ENCODE data around the gene CCDC12.

The CCDC12 gene

DNA sequence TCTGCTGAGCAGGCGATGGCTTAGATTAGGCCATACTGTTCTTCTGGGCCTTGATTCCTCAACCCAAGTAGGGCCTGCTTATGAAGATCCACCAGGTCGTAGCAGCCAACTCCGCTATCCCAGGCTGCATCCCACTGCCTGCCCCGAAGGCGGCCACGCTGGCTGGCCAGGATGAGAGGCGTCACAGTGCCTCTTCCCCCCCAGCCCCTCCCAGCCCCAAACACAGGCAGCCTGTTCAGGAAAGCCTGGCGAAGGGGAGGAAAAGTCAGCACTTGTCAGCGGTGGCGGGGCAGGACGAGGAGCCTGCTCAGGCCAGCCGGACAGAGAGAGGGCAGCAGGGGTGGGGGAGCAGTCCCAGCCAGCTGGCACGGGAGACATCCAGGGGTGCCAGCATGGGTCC is 87.8 kb downstream of the CCDC12 start:
- no peak for DNase-seq

DNA sequence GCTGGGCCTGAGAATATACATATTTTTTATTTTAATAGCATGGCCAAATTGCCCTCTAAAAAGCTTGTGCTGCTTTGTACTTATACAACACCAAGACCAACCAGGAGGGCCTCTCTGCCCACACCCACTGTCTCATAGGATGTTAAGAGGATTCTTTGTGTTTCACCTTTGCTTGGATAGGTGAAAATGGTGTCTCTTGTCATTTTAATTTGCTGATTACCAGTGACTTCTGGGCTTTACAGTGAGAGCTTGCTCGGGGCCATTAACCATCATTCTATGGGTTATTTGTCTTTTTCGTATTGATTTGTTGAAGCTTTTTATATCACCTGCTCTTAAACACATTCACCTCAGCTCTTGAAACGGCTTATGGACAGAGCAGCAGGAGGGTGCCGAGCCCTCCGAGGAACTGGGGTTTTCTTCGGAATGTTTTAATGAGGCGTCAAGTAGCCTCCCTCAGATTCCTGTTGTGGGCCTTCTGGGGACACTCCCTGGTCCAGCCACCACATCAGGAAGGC is 88.5 kb downstream of the CCDC12 start:
- DNase-seq, result no peak

DNA sequence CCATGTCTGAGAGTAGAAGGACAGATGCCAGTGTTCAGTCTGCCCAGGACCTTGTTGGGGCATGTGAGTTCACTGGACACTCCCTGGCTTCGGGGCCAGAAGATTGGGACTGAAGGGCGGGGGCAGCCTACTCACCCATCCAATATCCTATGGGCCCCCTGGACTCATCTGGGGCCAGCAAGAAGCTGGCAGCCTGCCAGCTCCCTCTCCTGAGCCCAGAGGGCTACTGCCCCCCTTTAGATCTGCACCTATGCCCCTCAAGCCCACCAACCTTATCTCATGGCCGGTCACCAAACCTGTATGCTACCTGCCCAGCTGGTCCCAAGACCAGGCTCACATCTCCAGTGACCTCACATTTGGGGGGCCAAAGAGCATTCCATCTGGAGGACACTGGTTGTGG is 90.9 kb downstream of the CCDC12 start:
- DNase-seq, result no peak

DNA sequence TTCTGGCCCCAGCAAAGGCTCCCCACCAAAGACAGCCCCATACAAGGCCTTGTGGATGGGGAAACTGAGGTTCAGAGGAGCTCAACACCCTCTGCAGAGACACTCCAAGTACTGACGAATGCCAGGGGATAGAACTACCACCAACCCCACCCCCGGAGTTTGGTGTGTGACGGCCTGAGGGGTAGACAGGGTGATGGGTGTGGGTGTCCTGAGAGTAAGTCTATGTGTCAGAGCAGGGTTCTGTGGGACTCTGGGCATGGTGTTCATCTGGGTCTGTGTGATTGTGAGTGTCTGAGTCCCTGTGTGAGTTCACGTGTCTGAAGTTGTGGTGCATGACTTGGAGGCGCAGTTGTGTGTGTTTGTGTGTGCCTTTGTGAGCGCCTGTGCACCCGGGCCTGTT is 91.6 kb downstream of the CCDC12 start:
- no peak for DNase-seq

DNA sequence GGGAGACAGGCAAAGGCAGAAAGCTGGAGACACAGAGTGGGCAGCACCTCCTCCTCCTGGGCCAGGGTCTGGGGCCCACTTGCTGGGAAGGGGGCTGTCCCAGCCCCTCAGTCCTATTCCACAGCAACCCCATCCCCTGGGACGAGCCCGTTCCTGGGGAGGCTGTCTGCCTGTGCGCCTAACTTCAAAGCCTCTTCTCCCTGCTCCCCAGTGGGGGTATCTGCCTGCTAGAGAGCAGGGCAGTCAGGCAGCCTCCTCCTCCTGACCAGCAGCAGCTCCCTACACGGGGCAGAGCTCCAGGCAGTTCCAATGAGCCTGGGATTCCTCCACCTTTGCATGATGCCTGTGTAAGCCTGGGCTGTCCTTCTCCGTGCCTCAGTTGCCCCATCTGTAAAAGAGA is 92.1 kb downstream of the CCDC12 start:
- no peak for DNase-seq

DNA sequence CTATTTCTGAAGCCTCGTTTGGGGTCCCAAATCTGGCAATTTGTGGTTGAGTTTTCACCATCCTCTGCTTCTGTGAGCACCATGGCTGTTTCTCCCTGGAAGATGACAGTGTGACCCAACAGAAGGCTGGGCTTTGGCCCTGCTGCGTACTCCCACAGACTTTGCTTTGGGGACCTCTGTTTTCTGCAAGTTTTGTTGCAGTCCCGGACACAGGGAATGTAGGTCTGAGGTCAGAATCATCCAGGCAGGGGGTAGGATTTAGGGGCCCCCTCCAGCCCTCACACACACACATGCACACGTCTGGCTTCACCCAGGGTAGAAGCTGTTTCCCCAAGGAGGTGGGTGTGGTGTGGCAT is 92.7 kb downstream of the CCDC12 start:
- no peak for DNase-seq

DNA sequence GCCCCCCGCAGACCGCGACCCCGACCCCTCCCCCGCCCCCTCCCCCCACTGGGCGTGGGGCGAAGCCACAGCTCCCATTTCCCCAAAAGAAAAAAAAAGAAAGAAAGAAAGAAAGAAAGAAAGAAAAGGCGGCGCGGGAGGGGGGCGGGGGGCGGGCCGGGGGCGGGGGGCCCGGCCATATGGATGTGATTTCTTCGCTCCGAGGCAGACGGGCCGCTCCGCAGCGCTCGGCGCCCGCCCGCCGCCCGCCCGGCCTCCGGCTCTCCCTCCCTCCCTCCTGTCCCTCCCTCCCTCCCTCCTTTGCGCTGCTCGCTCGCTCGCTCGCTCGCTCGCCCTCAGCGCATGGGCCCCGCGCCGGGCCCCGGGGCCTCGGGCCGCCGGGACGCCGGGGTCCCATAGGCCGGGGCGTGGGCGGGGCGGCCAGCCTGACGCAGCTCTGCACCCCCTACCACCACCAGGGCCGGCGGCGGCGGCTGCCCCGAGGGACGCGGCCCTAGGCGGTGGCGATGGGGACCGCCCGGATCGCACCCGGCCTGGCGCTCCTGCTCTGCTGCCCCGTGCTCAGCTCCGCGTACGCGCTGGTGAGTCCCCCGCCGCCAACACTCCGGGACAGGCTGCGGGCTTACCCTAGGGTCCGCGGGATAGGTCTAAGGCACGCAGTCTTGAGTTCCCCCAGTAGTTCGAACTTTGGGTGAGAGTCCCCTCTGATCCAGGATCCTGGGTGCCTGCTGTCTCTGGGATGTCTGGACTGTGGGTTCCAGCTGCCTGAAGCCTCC is 93.3 kb downstream of the CCDC12 start:
- DNase-seq, result no peak

DNA sequence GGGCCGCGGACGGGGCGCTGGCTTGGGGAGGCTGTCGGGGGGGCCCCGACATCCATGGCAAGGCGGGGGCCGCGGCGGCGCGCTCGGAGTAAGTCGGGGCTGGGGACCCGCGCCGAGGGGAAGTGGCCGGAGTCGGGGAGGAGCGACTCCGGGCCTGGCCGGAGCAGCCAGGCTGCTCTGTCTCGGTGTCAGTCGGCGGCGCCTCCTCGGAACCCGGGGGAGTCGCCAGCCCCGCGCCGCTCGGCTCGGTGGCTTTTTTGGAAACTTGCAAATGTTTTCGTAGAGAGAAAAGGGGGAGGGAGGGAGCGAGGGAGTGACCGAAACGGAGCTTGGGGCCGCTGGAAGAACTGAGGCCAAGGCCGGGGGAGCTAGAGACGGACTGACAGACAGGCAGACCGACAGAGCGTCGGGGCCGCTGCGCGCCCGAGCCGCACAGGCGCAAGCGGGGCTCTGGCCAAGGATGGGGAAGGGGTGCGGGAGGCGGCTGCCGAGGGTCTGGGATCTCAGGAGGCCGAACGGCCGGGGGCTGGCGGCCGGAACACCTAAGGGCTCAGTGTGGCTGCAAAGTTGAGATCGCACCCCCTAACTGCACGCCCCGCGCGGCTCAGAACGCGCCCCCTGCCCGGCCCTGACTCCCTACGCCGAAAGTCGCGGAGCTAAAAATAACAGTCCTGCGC is 94.0 kb downstream of the CCDC12 start:
- DNase-seq, result no peak

DNA sequence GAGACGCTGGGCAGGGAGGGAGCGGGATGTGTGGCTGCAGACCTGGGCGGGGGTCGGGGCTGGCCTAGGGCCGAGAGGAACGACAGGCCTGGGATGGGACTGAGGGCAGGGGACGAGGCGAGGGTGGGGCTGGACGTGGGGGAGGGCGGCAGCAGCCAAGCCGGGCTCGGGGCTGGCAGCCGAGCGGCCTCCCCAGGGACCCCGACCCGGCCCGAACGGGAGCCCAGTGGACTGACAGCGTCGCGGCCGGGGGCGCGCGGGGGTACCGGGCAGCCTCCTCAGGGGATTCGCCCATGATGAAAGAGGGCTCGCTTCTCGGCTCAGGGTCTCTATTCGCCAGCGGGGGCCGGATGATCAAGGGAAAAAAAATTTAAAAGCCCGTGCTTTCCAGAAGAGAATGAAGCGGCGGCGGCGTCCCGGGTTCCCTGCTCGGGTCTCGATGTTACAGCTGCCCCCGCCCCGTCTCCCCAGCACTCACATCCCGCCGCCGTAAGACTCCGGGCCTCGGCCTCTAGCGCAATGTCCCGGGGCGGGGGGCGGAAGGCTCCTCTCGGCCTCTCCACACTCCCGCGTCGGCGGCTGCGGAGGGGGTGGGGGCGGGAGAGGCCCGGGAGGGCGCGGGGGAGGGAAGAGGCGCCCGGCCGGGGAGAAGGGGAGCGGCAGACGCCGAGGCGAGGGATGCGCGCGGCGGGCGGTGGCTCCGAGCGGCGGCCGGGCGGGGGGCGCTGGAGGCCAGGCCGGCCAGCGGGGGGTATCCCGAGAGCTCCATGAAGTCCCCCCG is 94.8 kb downstream of the CCDC12 start:
- peak in 1 of 4 experiments; percentile 19 for DNase-seq

DNA sequence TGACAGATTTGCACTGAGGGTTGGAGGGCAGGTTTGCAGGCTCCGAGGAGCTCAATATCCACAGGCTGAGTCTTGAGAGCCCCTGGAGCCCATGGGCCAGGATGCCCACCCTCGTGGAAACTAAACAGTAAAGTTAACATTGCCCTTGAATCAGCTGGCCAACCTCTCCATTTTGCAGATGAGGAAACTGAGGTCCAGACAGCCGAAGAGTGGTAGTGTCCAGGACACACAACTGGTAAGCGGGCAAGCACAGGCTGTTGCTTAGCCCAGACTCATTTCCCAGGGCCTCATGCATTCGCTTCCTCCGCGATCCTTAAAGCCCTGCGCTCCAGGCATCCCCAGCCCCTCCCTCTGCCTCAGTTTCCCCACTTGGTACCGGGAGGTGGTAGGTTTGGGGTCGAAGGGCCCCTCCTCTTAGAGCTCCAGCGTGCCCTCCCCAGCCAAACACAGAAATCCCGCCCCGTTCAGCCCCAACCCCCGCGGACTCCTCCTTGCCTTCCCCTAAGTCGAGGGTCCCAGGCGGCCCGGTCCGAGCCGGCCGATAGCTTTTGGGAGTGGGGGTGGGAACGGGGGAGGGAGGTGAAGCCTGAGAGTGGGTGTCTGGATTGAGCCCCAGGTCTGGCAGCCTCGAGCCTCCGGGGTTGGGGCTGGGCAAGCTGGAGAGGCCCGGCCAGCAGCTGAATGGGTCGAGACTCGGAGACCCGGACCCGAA is 95.5 kb downstream of the CCDC12 start:
- DNase-seq, result no peak

DNA sequence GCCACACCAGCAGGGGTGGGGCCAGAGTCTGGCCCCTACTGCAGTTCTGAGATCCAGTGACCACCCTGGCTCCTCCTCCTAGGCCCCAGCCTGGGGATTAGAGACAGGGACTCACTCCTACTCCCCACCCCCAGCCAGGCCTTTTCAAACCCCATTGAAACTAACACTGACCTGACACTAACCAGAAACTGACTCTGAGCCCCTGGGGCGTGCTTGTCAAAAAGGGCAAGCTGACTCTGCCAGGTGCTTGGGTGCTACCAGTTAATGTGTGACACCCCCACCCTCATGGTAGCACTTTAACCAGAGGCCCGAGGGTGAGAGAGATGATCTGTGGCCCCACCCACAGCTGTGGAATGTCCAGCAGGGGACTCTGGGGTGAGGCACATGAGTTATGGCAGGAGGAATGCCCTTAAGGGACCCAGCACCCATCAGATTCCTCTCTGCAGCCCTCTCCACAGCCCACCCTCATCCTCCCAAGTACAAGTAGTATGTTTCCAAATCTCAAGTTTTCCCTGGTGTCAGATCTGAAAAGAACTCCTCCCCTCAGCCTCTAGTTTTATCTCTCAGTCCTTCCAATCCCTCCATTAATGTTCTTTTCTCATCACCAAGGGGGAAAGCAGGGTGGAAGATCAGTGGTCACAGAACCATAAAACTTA is 97.6 kb downstream of the CCDC12 start:
- DNase-seq, result no peak

DNA sequence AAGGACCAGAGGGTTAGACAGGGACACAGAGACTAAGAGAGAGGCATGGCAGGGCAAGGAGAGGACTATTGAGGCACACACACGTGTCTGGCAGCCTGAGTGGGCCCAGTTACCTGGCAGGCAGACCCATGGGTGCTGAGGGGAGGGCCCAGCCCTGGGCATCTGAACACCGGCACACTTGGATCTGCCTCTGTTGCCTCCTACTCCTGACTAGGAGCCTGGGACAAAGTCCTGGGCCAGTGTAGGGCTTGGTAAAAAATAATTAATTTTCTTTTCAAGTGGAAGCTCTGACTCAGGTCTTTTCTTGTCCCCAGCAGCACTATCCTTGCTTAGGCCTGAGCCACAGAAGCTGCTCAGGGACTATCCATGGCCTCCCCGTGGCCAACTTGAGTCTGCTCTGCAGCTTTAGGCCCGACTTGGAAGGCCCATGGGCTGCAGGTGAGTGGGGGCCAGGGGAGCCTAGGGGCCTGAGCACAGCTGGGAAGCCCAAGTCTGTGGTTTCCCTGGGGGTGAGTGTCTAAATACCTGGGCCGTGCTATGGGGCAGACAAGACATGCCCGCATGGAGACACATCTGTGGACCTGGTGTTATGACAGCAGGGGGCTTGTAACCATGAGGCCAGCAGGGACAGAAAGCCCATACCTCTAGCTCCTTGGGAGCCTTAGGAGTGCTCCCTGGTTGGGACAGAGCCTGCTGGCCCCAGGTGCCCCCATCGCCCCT is 99.0 kb downstream of the CCDC12 start, which contains the start of gene PTH1R:
TSS of gene PTH1R (plus strand) at position 316 of the 720 bp plus-strand sequence. CDS start 5,839 bp downstream, outside the sequence.
- no peak for DNase-seq

DNA sequence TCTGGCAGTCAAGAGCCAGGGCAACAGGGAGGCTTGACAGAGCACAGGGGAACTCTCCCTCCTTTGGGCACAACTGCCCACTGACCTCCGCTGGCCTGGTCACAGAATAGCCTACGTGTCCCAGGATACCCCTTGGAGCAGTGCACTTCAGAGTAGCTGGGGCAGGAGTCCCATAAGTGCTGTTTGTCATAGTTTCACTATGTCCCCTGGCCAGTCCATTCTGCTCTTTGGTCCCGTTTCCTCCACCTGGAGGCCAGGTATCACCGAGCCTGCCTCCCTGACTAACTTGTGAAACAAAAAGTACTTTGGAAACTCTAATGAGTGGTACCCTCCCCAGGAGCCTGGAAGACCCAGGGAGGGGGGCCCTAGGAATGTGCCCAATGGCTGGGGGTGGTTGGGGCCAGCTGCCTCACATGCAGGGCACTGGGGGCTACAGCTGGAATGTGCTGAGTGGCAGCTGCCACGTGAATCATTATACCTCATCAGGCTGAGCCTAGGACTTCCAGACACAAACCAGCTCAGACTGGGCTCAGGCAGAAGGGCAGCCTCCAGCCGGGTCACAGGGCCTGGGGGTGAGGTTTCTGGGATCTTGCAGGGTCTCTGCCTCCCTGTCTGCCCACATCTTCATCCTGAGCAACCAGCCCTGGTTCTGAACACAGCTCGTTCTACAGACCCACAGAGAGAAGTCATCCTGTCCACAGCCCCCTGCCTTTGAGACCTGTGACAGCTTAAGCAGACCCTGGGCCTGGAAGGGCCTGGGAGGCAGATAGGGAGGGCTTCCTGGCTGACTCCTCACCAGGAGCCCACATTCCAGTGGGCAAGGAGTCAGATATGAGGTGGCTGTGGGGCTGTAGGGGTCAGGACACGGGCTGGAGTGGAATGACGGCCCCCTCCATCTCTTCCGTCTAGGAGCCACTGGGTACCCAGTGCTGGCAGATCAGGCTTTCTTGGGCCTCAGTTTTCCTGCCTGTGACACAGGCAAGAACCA is 99.9 kb downstream of the CCDC12 start:
- no peak for DNase-seq

DNA sequence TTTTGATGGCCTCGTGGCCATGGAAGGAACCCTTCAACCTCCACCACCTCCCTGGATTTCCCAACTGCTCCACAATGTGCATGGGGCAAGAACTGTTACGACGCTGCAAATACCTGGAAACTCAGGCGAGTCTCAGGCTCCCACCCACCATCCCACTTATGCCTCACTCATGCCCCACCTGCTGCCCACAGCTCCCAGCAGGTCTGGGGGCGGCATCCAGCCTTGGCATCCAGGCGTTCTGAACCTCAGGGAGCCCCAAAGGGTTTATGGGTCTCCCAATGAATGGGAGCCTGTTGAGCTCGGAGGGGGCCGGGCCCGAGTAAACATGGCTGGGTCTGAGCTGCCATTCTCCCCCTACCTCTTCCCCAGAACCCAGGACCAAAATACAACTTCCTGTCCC is 101.0 kb downstream of the CCDC12 start:
- no peak for DNase-seq

DNA sequence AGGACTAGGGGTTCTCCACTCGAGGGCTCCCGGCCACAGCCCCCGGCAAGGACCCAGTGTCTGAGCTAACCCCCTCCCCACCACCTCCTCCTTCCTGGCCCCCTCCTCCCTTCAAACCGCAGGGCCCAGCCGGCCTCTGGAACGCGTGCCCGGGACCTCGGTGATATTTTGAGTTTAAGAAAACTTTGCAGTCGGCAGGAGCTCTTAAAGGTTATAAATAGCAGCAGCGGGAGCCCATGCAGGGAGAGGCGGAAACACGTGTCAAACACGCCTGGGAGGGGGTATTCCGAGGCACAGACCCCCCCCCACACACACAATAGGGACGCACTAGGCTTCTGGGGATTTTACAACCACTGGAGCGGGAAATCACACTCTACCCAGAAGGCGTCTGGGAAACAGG is 102.1 kb downstream of the CCDC12 start:
- no peak for DNase-seq

DNA sequence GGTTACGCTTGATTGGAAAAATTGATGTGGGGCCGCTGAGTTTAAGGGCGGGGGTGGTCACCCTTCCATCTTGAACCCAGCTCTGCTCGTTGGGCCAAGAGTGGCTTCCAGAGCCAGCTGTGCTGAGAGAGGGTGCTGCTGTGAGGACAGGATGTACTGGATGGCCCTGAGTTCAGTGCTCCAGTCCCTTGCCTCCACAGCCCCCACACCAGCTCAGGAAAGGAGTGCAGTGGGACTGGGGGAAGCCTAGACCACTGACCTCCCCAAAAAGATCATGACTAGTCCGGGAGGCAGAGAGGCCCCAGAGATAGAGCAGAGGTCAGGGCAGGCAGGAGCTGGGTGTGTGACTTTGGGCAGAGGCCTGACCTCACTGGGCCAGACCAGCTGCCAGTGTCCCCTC is 103.0 kb downstream of the CCDC12 start:
- no peak for DNase-seq

Measured in activated CD4-positive, CD25-positive, alpha-beta regulatory T cell (primary cell).